NCI-H1436 treated with DMSO at 0.1 percent for 48 hours (cell line): ENCODE measurements around the gene ZSCAN22.
"Not testable (repeated sequence)": the region's sequence is repeated elsewhere in the genome, so short reads cannot be mapped to it uniquely, and the experiment has no call there.

ENCODE experiments used
- DNase-seq: peaks from one replicate; lab custom pipeline; 2025; lab: John Stamatoyannopoulos, UW

Gene ZSCAN22

DNA sequence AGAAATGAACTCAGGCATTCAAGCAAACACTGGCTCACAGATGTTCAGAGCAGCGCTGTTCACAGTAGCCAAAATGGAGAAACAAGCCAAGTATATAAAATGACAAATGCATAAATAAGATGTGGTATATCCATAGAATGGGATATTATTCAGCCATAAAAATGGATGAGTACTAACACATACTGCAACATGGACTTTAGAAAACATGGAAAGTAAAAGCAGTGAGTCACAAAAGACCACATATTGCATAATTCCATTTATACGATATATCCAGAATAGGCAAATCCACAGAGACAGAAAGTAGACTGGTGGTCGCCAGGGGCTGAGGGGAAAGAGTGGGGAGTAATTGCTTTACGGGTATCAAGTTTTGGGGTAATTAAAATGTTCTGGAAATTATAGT lies 47.4 kb downstream of the ZSCAN22 start:
- DNase-seq, result no peak

DNA sequence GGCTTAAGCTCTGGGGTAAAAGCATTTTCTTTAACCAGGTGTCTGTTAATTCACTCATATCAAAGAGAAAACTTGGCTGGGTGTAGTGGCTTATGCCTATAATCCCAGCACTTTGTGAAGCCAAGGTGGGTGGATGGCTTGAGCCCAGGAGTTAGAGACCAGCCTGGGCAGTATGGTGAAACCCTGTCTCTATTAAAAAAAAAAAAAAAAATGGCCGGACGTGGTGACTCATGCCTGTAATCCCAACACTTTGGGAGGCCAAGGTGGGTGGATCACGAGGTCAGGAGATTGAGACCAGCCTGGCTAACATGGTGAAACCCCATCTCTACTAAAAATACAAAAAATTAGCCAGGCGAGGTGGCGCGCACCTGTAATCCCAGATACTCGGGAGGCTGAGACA lies 49.9 kb downstream of the ZSCAN22 start:
- not testable (repeated sequence) for DNase-seq

GRCh38 chr19:58379246-58379645 lies 52.5 kb downstream of the ZSCAN22 start:
- no peak for DNase-seq

GRCh38 chr19:58380037-58380661 lies 53.4 kb downstream of the ZSCAN22 start:
- DNase-seq, result no peak

DNA sequence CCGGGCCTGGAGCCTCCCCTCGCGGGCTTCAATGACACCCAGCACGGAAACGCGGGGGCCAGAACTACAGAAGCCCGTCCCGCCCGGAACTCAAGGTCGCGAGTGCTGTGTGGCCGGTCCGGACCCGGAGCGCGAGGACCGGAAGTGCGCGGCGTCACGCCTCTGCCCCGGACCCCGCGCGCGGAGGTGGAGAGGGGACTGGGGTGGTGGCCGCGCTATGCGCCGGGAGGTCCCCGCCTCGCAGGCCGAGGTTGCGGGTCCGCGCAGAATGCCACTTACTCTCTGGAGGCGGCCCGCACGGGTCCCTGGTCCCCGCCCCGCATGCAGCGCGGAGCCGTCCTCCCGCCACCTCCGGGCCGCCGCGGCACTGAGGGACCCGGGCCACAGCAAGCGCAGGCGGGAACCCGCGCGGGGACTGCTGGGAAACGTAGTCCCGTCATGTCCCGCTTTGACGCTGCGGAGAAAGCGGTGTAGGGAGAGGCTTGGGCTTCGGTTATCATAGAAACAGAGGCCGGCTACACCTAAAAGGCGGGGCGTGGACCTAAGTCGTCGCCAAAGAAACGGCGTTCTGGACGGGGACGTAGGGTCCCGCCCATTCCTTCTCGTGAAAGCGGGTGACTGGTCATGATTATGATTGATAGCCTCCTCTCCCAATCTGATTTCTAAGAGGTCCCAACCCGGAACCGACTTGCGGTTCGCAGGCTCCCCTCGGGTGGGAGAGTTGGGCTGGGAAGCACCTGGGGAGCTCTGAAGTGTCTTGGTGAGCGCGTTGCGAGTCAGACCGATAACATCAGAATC lies 54.1 kb downstream of the ZSCAN22 start, which contains the start of gene ZNF837:
Gene ZNF837 (minus strand): TSS at position 369 of the 798 bp plus-strand sequence. CDS start 11,698 bp downstream, outside the sequence.
- DNase-seq, result peak; percentile 100

DNA sequence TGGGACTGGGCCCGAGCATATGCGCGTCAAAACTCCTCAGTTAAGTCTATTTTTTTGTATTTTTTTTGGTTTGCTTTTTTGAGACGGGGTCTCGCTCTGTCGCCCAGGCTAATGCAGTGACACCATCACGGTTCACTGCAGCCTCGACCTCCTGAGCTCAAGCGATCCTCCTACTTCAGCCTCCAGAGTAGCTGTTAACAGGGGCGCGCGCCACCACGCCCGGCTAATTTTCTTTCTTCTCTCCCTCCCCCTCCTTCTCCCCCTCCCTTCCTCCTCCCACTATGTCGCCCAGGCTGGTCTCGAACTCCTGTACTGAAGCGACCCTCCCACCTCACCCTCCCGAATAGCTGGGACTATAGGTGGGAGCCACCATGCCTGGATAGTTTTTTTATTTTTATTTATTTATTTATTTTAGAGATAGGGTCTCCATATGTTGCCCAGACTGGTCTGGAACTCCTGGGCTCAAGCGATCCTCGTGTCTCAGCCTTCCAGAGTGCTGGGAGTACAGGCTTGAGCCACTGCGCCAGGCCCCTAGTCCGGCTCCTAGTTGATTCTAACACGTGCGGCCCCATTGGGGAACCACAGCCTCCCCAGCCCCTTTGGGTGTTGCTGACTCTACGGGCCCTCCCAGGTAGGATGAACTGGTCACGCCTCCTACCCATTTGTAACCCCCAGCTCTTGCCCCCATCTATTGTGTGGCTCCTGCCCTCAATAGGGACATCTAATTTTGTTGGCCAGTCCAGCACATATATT lies 54.8 kb downstream of the ZSCAN22 start:
- no peak for DNase-seq

DNA sequence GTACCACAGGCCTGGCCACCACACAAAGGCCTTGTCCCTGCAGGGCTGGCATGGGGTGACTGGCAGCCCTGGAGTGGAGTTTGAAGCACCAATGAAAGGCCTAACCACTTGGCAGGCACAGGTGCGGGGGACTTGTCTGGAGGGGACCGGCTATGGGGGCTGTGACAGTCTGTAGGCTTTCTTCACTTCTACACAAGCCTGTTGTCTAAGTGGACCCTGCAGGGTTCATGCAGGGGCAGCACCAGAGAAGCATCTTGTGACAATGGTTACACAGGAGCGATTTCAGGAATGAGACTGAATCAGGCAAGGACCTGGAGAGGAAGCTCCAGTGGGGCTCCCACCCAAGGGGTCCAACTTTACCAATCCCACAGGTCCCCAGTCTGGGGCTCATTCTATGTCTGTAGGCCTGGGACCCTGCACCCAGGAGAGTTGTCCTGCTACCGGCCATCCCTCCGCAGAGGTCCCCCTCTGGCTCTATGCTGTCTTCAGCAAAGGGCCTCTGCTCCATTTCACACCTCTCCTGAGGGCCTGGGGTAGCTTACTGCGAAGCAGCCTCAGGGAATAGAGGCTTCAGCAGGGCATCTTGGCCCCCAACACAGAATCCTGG lies 56.3 kb downstream of the ZSCAN22 start:
- no peak for DNase-seq

DNA sequence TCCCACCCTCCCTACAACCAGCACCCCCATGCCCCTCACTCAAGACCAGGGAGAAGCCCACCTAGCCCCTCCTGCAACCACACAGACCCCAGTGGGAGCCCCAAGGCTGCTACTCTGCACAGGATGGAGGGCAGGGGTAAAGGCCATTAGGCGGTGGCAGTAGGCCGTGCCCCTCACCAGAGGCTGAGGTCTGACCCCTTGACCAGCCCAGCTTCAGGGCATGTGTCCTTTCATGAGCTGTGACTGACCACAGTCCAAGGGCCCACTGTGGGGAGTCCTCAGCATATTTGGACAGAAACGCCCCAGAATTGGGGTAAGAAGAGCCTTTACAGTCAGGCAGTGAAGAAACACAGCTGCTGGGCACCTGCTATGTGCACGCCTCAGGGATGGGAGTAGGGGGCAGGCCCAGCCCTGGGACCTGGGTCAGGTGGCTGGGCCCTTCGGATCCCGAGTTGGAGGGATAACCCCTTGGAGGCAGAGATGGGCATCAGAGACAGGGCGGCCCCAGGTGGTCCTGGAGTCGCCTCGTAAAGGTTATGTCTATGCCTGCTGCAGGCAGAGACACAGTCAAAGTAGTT lies 58.6 kb downstream of the ZSCAN22 start:
- no peak for DNase-seq

GRCh38 chr19:58385891-58386575 lies 59.2 kb downstream of the ZSCAN22 start:
- no peak for DNase-seq

DNA sequence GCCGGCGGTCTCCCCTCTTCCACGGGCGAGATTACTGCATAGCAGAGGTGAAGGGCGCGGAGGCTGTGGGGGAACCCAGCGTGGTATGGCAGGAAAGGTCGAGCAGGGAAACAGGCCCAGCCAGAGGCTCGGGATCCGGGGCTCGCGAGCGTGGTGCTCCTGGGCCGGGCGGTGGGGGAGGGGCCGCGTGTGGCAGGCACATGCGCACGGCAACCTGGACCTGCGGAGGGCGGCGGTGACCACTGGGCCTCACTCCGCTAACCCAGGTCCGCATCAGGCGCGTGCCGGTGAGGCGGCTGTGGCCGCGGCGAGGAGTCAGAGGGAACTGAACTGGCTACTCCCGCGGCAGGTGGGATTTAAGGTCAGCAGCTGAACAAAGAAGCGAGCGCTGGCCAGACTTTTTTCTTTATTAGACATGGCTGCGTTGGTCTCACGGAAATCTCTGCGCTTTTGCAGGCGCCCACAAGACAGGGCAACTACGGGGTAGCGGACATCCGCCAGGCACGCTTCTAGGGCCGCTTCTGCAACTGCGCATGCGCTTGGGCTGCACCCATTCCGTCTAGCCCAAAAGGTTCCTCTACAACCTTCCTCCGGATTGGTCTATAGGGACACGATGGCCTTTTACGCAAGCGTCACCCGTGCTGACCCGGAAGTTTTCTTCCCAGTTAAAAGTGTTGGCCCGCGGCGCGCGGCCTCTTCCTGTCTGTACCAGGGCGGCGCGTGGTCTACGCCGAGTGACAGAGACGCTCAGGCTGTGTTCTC lies 60.0 kb downstream of the ZSCAN22 start, which contains the start of gene RPS5:
Gene RPS5 (plus strand): TSS at position 694 of the 762 bp plus-strand sequence. CDS start 869 bp downstream, outside the sequence.
- DNase-seq, result peak; percentile 98

DNA sequence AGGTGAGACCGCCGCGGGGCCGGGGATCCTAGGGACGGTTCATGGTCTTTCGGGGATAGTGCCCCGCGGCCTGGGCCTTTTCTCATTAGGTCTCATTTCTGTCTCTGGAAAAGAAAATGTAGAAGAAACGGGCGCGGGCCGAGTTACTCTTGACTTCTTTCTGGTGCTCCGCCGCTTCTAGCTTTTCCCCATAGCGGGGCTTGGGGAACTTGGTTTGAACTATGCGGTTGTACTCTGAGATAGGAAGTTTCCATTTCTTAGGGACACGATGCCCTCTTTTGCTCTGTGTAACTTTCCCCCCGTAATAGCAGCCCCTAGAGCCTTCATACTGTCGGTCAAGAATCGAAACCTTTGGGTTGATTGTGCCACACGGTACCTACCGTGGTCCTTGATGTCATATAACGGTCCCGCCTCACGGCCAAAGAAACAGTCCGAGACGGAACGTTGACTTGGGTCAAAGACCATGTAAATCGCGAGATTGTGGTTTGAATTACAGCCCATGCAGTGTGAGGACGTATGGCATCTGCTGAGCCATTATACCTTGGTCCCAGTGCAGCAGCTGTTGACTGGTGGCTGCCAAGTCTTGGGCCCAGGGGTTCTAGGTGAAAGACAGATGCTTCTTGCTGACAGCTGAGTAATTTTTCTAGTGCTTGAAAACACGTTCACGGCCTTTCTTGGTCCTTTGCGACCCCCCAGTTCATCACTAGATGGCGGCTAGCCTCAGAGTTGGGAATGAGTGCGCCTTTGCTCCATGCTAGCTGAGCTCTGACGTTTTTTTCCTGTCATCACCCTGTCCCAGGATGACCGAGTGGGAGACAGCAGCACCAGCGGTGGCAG lies 60.8 kb downstream of the ZSCAN22 start:
- DNase-seq, result no peak

DNA sequence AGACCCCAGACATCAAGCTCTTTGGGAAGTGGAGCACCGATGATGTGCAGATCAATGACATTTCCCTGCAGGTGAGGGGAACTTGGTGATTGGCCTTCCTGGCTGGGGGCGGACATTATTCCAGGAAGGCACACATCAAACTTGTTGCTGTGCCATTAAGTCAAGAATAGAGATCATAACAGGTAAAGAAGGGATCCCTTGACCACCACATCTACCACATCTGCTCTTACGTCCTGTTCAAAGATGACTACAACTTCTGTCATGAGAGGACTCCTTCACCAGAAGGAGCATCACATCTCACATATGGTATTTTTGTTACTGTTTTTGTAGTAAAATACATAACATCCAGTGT lies 61.4 kb downstream of the ZSCAN22 start:
- no peak for DNase-seq
